Measurements from ENCODE around the gene EOMES. TPM values are rescaled to one million over a fixed set of nuclear protein-coding genes. Genes with fewer than 3 reads are reported as not detected.

EOMES gene
- total and polyA plus RNA-seq, 2 experiments from 2014 or later, result not detected

- no peak overlapping the region for H2AFZ ChIP-seq
- peaks cover 90% of the 10 kb centered on the region for H3K27me3 ChIP-seq
- no peaks in the 10 kb centered on the region for H3K36me3 ChIP-seq (replicated peaks; ENCODE audit: insufficient read depth, low read depth)
- H3K79me2 ChIP-seq, result no peaks in the 10 kb centered on the region
- no peaks in the 10 kb centered on the region for H3K9me2 ChIP-seq (replicated peaks; ENCODE audit: insufficient read depth)
- no peaks in the 10 kb centered on the region for H4K20me1 ChIP-seq (ENCODE audit: insufficient read depth, poor library complexity, severe bottlenecking)
- H3K4me2 ChIP-seq, result peak overlapping the region; percentile 98
- 3% methylated on average over 52 of the region's 52 CpGs for WGBS (ENCODE audit: low lambda C conversion rate, missing lambda C conversion rate)
- peaks cover 26% of the 10 kb centered on the region for H3K4me1 ChIP-seq (ENCODE audit: insufficient read depth)
- no peaks in the 10 kb centered on the region for H3K9me3 ChIP-seq (ENCODE audit: low read depth)
- H3K27ac ChIP-seq, result no peak overlapping the region
- TF ChIP-seq EZH2 (IDR thresholded peaks at IDR 0.05; ENCODE audit: borderline replicate concordance) (peak; percentile 90), CTCF (IDR thresholded peaks at IDR 0.05; ENCODE audit: poor library complexity) (no peak)
- no peak overlapping the region for H3K4me3 ChIP-seq
- DNase-seq (ENCODE audit: low spot score), result peak; percentile 68
Observed at GRCh38 chr3:27714692-27715453, 7.2 kb downstream of the EOMES start.

- Histone ChIP-seq H3K79me2 (no peaks in the 10 kb centered on the region), H3K4me3 (peak overlapping the region; percentile 51), H3K9me3 (ENCODE audit: low read depth) (no peaks in the 10 kb centered on the region), H3K27me3 (peaks cover 87% of the 10 kb centered on the region), H3K9me2 (replicated peaks; ENCODE audit: insufficient read depth) (no peaks in the 10 kb centered on the region), H3K4me2 (peak overlapping the region; percentile 98), H2AFZ (no peak overlapping the region), H3K4me1 (ENCODE audit: insufficient read depth) (peaks cover 26% of the 10 kb centered on the region), H3K27ac (no peak overlapping the region), H3K36me3 (replicated peaks; ENCODE audit: insufficient read depth, low read depth) (no peaks in the 10 kb centered on the region), H4K20me1 (ENCODE audit: insufficient read depth, poor library complexity, severe bottlenecking) (no peaks in the 10 kb centered on the region)
- 2% methylated on average over 11 of the region's 11 CpGs for WGBS (ENCODE audit: low lambda C conversion rate, missing lambda C conversion rate)
- no peak for DNase-seq (ENCODE audit: low spot score)
- TF ChIP-seq CTCF (IDR thresholded peaks at IDR 0.05; ENCODE audit: poor library complexity) (no peak), EZH2phosphoT487 (IDR thresholded peaks at IDR 0.05; ENCODE audit: low read depth, severe bottlenecking, unreplicated experiment) (peak; percentile 14), EZH2 (IDR thresholded peaks at IDR 0.05; ENCODE audit: borderline replicate concordance) (no peak)
Observed at GRCh38 chr3:27714146-27714526, 8.0 kb downstream of the EOMES start.

GRCh38 chr3:27713435-27714145 lies 8.5 kb downstream of the EOMES start:
- Histone ChIP-seq H3K4me3 (peak overlapping the region; percentile 51), H3K9me2 (replicated peaks; ENCODE audit: insufficient read depth) (no peaks in the 10 kb centered on the region), H4K20me1 (ENCODE audit: insufficient read depth, poor library complexity, severe bottlenecking) (no peaks in the 10 kb centered on the region), H3K4me1 (ENCODE audit: insufficient read depth) (peaks cover 26% of the 10 kb centered on the region), H3K27me3 (peaks cover 87% of the 10 kb centered on the region), H3K79me2 (no peaks in the 10 kb centered on the region), H3K9me3 (ENCODE audit: low read depth) (no peaks in the 10 kb centered on the region), H3K4me2 (peak overlapping the region; percentile 98), H3K36me3 (replicated peaks; ENCODE audit: insufficient read depth, low read depth) (no peaks in the 10 kb centered on the region), H3K27ac (no peak overlapping the region), H2AFZ (peak overlapping the region; percentile 73)
- WGBS (ENCODE audit: low lambda C conversion rate, missing lambda C conversion rate), result 2% methylated on average over 25 of the region's 25 CpGs
- peak; percentile 26 for TF ChIP-seq EZH2phosphoT487 (IDR thresholded peaks at IDR 0.05; ENCODE audit: low read depth, severe bottlenecking, unreplicated experiment)
- TF ChIP-seq CTCF (IDR thresholded peaks at IDR 0.05; ENCODE audit: poor library complexity), result no peak
- no peak for DNase-seq (ENCODE audit: low spot score)

All from hepatocyte (in vitro differentiated cells).